ENCODE data around the gene EHMT1. TPM values are rescaled to one million over a fixed set of nuclear protein-coding genes. Genes with fewer than 3 reads are reported as not detected.

The EHMT1 gene
- total and polyA plus RNA-seq, 2 experiments from 2014 or later: 162 to 177 TPM

GRCh38 chr9:137872296-137872695 is 253.5 kb downstream of the EHMT1 start:
- no peaks in the 10 kb centered on the region for H4K20me1 ChIP-seq (replicated peaks; ENCODE audit: insufficient read depth)
- H3K27me3 ChIP-seq (ENCODE audit: insufficient read depth): peaks cover 16% of the 10 kb centered on the region; the same call in 1 of the 2 replicates
- H3K4me1 ChIP-seq (ENCODE audit: insufficient read depth): no peaks in the 10 kb centered on the region
- H3K36me3 ChIP-seq (ENCODE audit: insufficient read depth): no peaks in the 10 kb centered on the region
- no peak overlapping the region for H3K4me2 ChIP-seq
- Mint-ChIP-seq H3K4me3 (no peak overlapping the region), H3K27ac (no peak overlapping the region), H3K27me3 (ENCODE audit: insufficient read depth, low read depth, poor library complexity) (peaks cover 18% of the 10 kb centered on the region), H3K36me3 (ENCODE audit: low read depth) (no peaks in the 10 kb centered on the region; the same call in 2 of the 3 replicates), H3K4me1 (peaks cover 4% of the 10 kb centered on the region), H3K9me3 (peaks cover 3% of the 10 kb centered on the region)
- no peak for DNase-seq (ENCODE audit: low spot score)
- H3K79me2 ChIP-seq (replicated peaks; ENCODE audit: insufficient read depth): no peaks in the 10 kb centered on the region
- no peak overlapping the region for H3K4me3 ChIP-seq
- H3F3A ChIP-seq (replicated peaks; ENCODE audit: low read depth): no peaks in the 10 kb centered on the region
- no peak overlapping the region for H3K27ac ChIP-seq (ENCODE audit: low read depth)
- ATAC-seq: no peak
- no peak overlapping the region for H2AFZ ChIP-seq
- TF ChIP-seq POLR2AphosphoS5 (IDR thresholded peaks at IDR 0.05; ENCODE audit: low read depth) (no peak), STAT1 (IDR thresholded peaks at IDR 0.05; ENCODE audit: unreplicated experiment) (no peak), EZH2phosphoT487 (IDR thresholded peaks at IDR 0.05; ENCODE audit: unreplicated experiment) (no peak), NANOG (IDR thresholded peaks at IDR 0.05; ENCODE audit: borderline replicate concordance) (no peak), EZH2 (IDR thresholded peaks at IDR 0.05; ENCODE audit: low read depth, unreplicated experiment) (no peak), CREB1 (CRISPR knock-in tag; IDR thresholded peaks at IDR 0.05; ENCODE audit: low read depth) (no peak), ZNF114 (CRISPR knock-in tag; IDR thresholded peaks at IDR 0.05) (no peak), JUNB (IDR thresholded peaks at IDR 0.05; ENCODE audit: unreplicated experiment) (no peak), ZNF462 (CRISPR knock-in tag; IDR thresholded peaks at IDR 0.05) (no peak), ZNF331 (CRISPR knock-in tag; IDR thresholded peaks at IDR 0.05; ENCODE audit: low read depth) (no peak), ETS1 (IDR thresholded peaks at IDR 0.05) (no peak)
- TF ChIP-seq, protein P1, sequence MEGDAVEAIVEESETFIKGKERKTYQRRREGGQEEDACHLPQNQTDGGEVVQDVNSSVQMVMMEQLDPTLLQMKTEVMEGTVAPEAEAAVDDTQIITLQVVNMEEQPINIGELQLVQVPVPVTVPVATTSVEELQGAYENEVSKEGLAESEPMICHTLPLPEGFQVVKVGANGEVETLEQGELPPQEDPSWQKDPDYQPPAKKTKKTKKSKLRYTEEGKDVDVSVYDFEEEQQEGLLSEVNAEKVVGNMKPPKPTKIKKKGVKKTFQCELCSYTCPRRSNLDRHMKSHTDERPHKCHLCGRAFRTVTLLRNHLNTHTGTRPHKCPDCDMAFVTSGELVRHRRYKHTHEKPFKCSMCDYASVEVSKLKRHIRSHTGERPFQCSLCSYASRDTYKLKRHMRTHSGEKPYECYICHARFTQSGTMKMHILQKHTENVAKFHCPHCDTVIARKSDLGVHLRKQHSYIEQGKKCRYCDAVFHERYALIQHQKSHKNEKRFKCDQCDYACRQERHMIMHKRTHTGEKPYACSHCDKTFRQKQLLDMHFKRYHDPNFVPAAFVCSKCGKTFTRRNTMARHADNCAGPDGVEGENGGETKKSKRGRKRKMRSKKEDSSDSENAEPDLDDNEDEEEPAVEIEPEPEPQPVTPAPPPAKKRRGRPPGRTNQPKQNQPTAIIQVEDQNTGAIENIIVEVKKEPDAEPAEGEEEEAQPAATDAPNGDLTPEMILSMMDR (conservative IDR thresholded peaks at IDR 0.05; ENCODE audit: low read depth in 2 of 2): no peak
- TF ChIP-seq, protein P2, sequence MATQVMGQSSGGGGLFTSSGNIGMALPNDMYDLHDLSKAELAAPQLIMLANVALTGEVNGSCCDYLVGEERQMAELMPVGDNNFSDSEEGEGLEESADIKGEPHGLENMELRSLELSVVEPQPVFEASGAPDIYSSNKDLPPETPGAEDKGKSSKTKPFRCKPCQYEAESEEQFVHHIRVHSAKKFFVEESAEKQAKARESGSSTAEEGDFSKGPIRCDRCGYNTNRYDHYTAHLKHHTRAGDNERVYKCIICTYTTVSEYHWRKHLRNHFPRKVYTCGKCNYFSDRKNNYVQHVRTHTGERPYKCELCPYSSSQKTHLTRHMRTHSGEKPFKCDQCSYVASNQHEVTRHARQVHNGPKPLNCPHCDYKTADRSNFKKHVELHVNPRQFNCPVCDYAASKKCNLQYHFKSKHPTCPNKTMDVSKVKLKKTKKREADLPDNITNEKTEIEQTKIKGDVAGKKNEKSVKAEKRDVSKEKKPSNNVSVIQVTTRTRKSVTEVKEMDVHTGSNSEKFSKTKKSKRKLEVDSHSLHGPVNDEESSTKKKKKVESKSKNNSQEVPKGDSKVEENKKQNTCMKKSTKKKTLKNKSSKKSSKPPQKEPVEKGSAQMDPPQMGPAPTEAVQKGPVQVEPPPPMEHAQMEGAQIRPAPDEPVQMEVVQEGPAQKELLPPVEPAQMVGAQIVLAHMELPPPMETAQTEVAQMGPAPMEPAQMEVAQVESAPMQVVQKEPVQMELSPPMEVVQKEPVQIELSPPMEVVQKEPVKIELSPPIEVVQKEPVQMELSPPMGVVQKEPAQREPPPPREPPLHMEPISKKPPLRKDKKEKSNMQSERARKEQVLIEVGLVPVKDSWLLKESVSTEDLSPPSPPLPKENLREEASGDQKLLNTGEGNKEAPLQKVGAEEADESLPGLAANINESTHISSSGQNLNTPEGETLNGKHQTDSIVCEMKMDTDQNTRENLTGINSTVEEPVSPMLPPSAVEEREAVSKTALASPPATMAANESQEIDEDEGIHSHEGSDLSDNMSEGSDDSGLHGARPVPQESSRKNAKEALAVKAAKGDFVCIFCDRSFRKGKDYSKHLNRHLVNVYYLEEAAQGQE (IDR thresholded peaks at IDR 0.05; ENCODE audit: unreplicated experiment): no peak
- no peaks in the 10 kb centered on the region for H3K9me2 ChIP-seq (ENCODE audit: insufficient read depth)
